ENCODE data around the gene ANKRD60.

GRCh38 chr20:58175836-58176235 is 52.6 kb downstream of the ANKRD60 start:
- TF ChIP-seq POLR2A (IDR thresholded peaks at IDR 0.05) = no peak
- TF ChIP-seq, protein P1, sequence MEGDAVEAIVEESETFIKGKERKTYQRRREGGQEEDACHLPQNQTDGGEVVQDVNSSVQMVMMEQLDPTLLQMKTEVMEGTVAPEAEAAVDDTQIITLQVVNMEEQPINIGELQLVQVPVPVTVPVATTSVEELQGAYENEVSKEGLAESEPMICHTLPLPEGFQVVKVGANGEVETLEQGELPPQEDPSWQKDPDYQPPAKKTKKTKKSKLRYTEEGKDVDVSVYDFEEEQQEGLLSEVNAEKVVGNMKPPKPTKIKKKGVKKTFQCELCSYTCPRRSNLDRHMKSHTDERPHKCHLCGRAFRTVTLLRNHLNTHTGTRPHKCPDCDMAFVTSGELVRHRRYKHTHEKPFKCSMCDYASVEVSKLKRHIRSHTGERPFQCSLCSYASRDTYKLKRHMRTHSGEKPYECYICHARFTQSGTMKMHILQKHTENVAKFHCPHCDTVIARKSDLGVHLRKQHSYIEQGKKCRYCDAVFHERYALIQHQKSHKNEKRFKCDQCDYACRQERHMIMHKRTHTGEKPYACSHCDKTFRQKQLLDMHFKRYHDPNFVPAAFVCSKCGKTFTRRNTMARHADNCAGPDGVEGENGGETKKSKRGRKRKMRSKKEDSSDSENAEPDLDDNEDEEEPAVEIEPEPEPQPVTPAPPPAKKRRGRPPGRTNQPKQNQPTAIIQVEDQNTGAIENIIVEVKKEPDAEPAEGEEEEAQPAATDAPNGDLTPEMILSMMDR (IDR thresholded peaks at IDR 0.05) = no peak
